IMR-90 (cell line): ENCODE data around the gene MICAL2. TPM values are rescaled to one million over a fixed set of nuclear protein-coding genes. Genes with fewer than 3 reads are reported as not detected.

Experiments
- ATAC-seq: fragments of 200-7000 bp; cut with Tn5 transposase; 2 replicates; pipeline ENCODE4 v1.9.1; 2020; ENCODE audit warnings: low read depth, mild to moderate bottlenecking, moderate library complexity
- BruUV-seq: library from RNA; stranded (reverse); fragments of 400-500 nt; replicated peaks from 2 replicates; lab custom pipeline; 2021; lab: Mats Ljungman, UMichigan
- CTCF ChIA-PET: fragments of 300-600 bp; formaldehyde crosslinking; extraction: SDS; loops from one replicate; lab custom pipeline; 2021; ENCODE audit warnings: antibody characterized with exemption; lab: Yijun Ruan, JAX
- POLR2A ChIA-PET: fragments of 300-600 bp; sonication (Branson Sonifier 250); formaldehyde crosslinking; loops from one replicate; lab custom pipeline; 2022; ENCODE audit warnings: antibody characterized with exemption; ENCODE audit not compliant: unreplicated experiment; lab: Charles Lee
- DNase-seq: peaks from one replicate; pipeline ENCODE4 v3.0.0; 2013
- H2AFZ ChIP-seq: replicated peaks from 2 replicates; pipeline ENCODE3; 2013; ENCODE audit warnings: low read length, mild to moderate bottlenecking; ENCODE audit not compliant: poor library complexity
- H2AK5ac ChIP-seq: 2 replicates; pipeline ENCODE4 v1.6.1; 2013; ENCODE audit warnings: low read depth, low read length, inconsistent platforms
- H2AK9ac ChIP-seq: replicated peaks from 2 replicates; pipeline ENCODE3; 2013; ENCODE audit warnings: mild to moderate bottlenecking, low read depth, low read length, moderate library complexity; ENCODE audit not compliant: poor library complexity
- H2BK120ac ChIP-seq: 2 replicates; pipeline ENCODE4 v1.6.1; 2013; ENCODE audit warnings: low read depth, low read length, inconsistent platforms
- H2BK15ac ChIP-seq: 3 replicates; pipeline ENCODE4 v1.6.1; 2013; ENCODE audit warnings: low read depth, low read length, inconsistent platforms
- H2BK20ac ChIP-seq: 2 replicates; pipeline ENCODE4 v1.6.1; 2013; ENCODE audit warnings: low read depth, mild to moderate bottlenecking, inconsistent platforms, low read length, moderate library complexity
- H2BK5ac ChIP-seq: 2 replicates; pipeline ENCODE4 v1.6.1; 2013; ENCODE audit warnings: mild to moderate bottlenecking, low read depth, low read length, inconsistent platforms; ENCODE audit not compliant: poor library complexity, severe bottlenecking
- H3K14ac ChIP-seq: replicated peaks from 2 replicates; pipeline ENCODE4 v1.6.1; 2013; ENCODE audit warnings: low read depth, low read length, inconsistent platforms
- H3K18ac ChIP-seq: 2 replicates; pipeline ENCODE4 v1.6.1; 2013; ENCODE audit warnings: low read depth, low read length, control low read depth
- H3K23ac ChIP-seq: 2 replicates; pipeline ENCODE4 v1.6.1; 2013; ENCODE audit warnings: low read depth, low read length, inconsistent platforms
- H3K27ac ChIP-seq: 2 replicates; pipeline ENCODE4 v1.5.1; 2013; ENCODE audit warnings: mild to moderate bottlenecking, control low read depth, low read length; ENCODE audit not compliant: insufficient read depth
- H3K27me3 ChIP-seq: 2 replicates; pipeline ENCODE4 v1.6.1; 2013; ENCODE audit warnings: low read length; ENCODE audit not compliant: control insufficient read depth, insufficient read depth
- H3K36me3 ChIP-seq: 2 replicates; pipeline ENCODE4 v1.6.1; 2013; ENCODE audit warnings: low read length, mixed read lengths; ENCODE audit not compliant: control insufficient read depth, insufficient read depth
- H3K4ac ChIP-seq: 2 replicates; pipeline ENCODE4 v1.6.1; 2013; ENCODE audit warnings: low read depth, low read length, inconsistent platforms
- H3K4me1 ChIP-seq: 2 replicates; pipeline ENCODE4 v1.6.1; 2013; ENCODE audit warnings: low read length, mixed read lengths; ENCODE audit not compliant: control insufficient read depth, insufficient read depth
- H3K4me2 ChIP-seq: 2 replicates; pipeline ENCODE4 v1.6.1; 2013; ENCODE audit warnings: low read depth, mild to moderate bottlenecking, control low read depth, low read length, moderate library complexity
- H3K4me3 ChIP-seq: 2 replicates; pipeline ENCODE4 v1.5.1; 2013; ENCODE audit warnings: low read depth, mild to moderate bottlenecking, control low read depth, low read length, moderate library complexity; ENCODE audit not compliant: insufficient read depth
- H3K56ac ChIP-seq: 2 replicates; pipeline ENCODE4 v1.6.1; 2013; ENCODE audit warnings: low read length, inconsistent platforms; ENCODE audit not compliant: insufficient read depth; ENCODE audit errors: extremely low read depth
- H3K79me1 ChIP-seq, 2 experiments: 2 replicates each; pipeline ENCODE4 v1.6.1; 2013; ENCODE audit warnings: low read length in 2 of 2, inconsistent platforms in 1 of 2, low read depth in 1 of 2
- H3K9ac ChIP-seq: 2 replicates; pipeline ENCODE4 v1.6.1; 2013; ENCODE audit warnings: low read depth, low read length, control low read depth
- H3K9me1 ChIP-seq: 2 replicates; pipeline ENCODE4 v1.6.1; 2013; ENCODE audit warnings: low read length, inconsistent platforms; ENCODE audit not compliant: insufficient read depth
- H3K9me3 ChIP-seq: 2 replicates; pipeline ENCODE4 v1.6.1; 2013; ENCODE audit warnings: low read length; ENCODE audit not compliant: control insufficient read depth, insufficient read depth
- H4K20me1 ChIP-seq: 2 replicates; pipeline ENCODE4 v1.6.1; 2013; ENCODE audit warnings: low read length, inconsistent platforms; ENCODE audit not compliant: insufficient read depth
- H4K5ac ChIP-seq: 2 replicates; pipeline ENCODE4 v1.6.1; 2013; ENCODE audit warnings: mild to moderate bottlenecking, low read depth, low read length, control low read depth
- H4K8ac ChIP-seq, 2 experiments: 2 replicates each; pipeline ENCODE4 v1.6.1; 2013; ENCODE audit warnings: low read depth in 2 of 2, low read length in 2 of 2, control low read depth in 1 of 2, inconsistent platforms in 1 of 2
- H4K91ac ChIP-seq: 2 replicates; pipeline ENCODE4 v1.6.1; 2013; ENCODE audit warnings: low read depth, low read length, inconsistent platforms; ENCODE audit not compliant: insufficient read depth
- BHLHE40 ChIP-seq: fragments of 150-350 bp; IDR thresholded peaks from 2 replicates; pipeline ENCODE4 v1.6.1; 2016; ENCODE audit warnings: mild to moderate bottlenecking, low read depth, low read length
- CEBPB ChIP-seq: IDR thresholded peaks from 2 replicates; pipeline ENCODE4 v1.6.1; 2012; ENCODE audit warnings: low read depth, low read length, improper control_type of control experiment
- CHD1 ChIP-seq: IDR thresholded peaks from 2 replicates; pipeline ENCODE4 v1.6.1; 2012; ENCODE audit warnings: low read depth, low read length, improper control_type of control experiment
- CTCF ChIP-seq: conservative IDR thresholded peaks from 2 replicates; pipeline ENCODE4 v1.5.1; 2012; ENCODE audit warnings: mild to moderate bottlenecking, low read depth, low read length, improper control_type of control experiment
- ELK1 ChIP-seq: fragments of 150-350 bp; IDR thresholded peaks from 2 replicates; pipeline ENCODE4 v1.6.1; 2016; ENCODE audit warnings: low read depth, mild to moderate bottlenecking, low read length, moderate library complexity, borderline replicate concordance
- MAFK ChIP-seq: IDR thresholded peaks from 2 replicates; pipeline ENCODE4 v1.6.1; 2012; ENCODE audit warnings: low read depth, low read length, improper control_type of control experiment
- MAZ ChIP-seq: IDR thresholded peaks from 2 replicates; pipeline ENCODE4 v1.6.1; 2012; ENCODE audit warnings: low read depth, mild to moderate bottlenecking, low read length, improper control_type of control experiment, moderate library complexity, borderline replicate concordance
- MXI1 ChIP-seq: IDR thresholded peaks from 2 replicates; pipeline ENCODE4 v1.6.1; 2012; ENCODE audit warnings: low read depth, mild to moderate bottlenecking, low read length, moderate library complexity, borderline replicate concordance
- NFE2L2 ChIP-seq: fragments of 150-350 bp; IDR thresholded peaks from 2 replicates; pipeline ENCODE4 v1.6.1; 2016; ENCODE audit warnings: low read depth, mild to moderate bottlenecking, low read length
- POLR2A ChIP-seq: IDR thresholded peaks from 2 replicates; pipeline ENCODE4 v1.6.1; 2012; ENCODE audit warnings: mild to moderate bottlenecking, low read depth, low read length
- RAD21 ChIP-seq: IDR thresholded peaks from 2 replicates; pipeline ENCODE4 v1.6.1; 2012; ENCODE audit warnings: low read length, improper control_type of control experiment
- RCOR1 ChIP-seq: IDR thresholded peaks from 2 replicates; pipeline ENCODE4 v1.6.1; 2012; ENCODE audit warnings: mild to moderate bottlenecking, low read length, improper control_type of control experiment; ENCODE audit not compliant: insufficient replicate concordance
- RFX5 ChIP-seq: IDR thresholded peaks from 2 replicates; pipeline ENCODE4 v1.8.0; 2012; ENCODE audit warnings: low read depth, mild to moderate bottlenecking, low read length, moderate library complexity
- SMC3 ChIP-seq: fragments of 150-350 bp; IDR thresholded peaks from 2 replicates; pipeline ENCODE4 v1.6.1; 2016; ENCODE audit warnings: low read depth, mild to moderate bottlenecking, antibody characterized with exemption, low read length, moderate library complexity
- USF2 ChIP-seq: fragments of 150-350 bp; IDR thresholded peaks from 2 replicates; pipeline ENCODE4 v1.6.1; 2017; ENCODE audit warnings: mild to moderate bottlenecking, antibody characterized with exemption, low read length, low read depth
- WGBS, 2 experiments: methylation state at CpG; one replicate each; pipeline versions ENCODE4 v1.1.5 to v1.1.7; 2013; ENCODE audit warnings: missing lambda C conversion rate in 2 of 2; ENCODE audit not compliant: insufficient read length in 1 of 2; ENCODE audit errors: extremely low coverage in 2 of 2; 5-methylcytosine and 5-hydroxymethylcytosine counted together
- dilution Hi-C: fragments of 300-500 bp; cut with HindIII; formaldehyde crosslinking; loops from one replicate; pipeline ENCODE4 v1.14.3; 2018; ENCODE audit warnings: low sequenced_read_pairs; ENCODE audit not compliant: unreplicated experiment
- in situ Hi-C: fragments of 300-500 bp; cut with MboI; formaldehyde crosslinking; loops from 3 replicates; pipeline ENCODE4 v1.14.3; 2019; ENCODE audit warnings: low sequenced_read_pairs, inconsistent platforms, mixed read lengths
- intact Hi-C: fragments of 100-400 bp; cut with micrococcal nuclease; formaldehyde crosslinking; loops from 2 replicates; pipeline ENCODE4 v1.10.0; 2022
- polyA plus RNA-seq, 3 experiments: library from polyadenylated mRNA; depleted of rRNA; stranded (reverse); fragments of >200 nt; gene quantifications; 2 replicates each; pipeline ENCODE4 v1.2.3, GENCODE V29; 2012; ENCODE audit warnings: low replicate concordance in 1 of 3
- total RNA-seq: library from RNA; depleted of rRNA; stranded (reverse); fragments of >200 nt; gene quantifications from 2 replicates; pipeline ENCODE4 v1.2.3, GENCODE V29; 2012

MICAL2 gene
- total and polyA plus RNA-seq, 2 of the 4 experiments (the other 2 are of a cell fraction) = 170 to 336 TPM

GRCh38 chr11:12285106-12285505 lies 174.7 kb downstream of the MICAL2 start:
- in situ Hi-C loops (loop anchor here (25.0 kb wide), 1 partner anchor 1248 kb away; no protein-coding TSS in a partner anchor), dilution Hi-C loops (no loop called here), intact Hi-C loops (loop anchor here (5.0 kb wide), 6 partner anchors 92 to 677 kb away; partner anchors contain the start of gene PARVA)
- CTCF ChIA-PET = interaction anchor here (1.7 kb wide), 1 partner anchor 237 kb away, joined by 8 read pairs; no protein-coding TSS in a partner anchor
- Histone ChIP-seq H3K14ac (peak overlapping the region; percentile 89), H3K9ac (peak overlapping the region; percentile 76), H3K9me3 (no peaks in the 10 kb centered on the region), H2AK5ac (0 out of 2 replicates have a peak overlapping the region, but pooled peaks have one; percentile 14), H4K5ac (peak overlapping the region; percentile 93), H3K36me3 (no peaks in the 10 kb centered on the region), H2BK20ac (peak overlapping the region; percentile 77), H4K20me1 (peaks cover 3% of the 10 kb centered on the region; the same call in 1 of the 2 replicates), H2BK15ac (peak overlapping the region; percentile 92; the same call in 2 of the 3 replicates), H3K4me2 (peak overlapping the region; percentile 61), H3K56ac (peak overlapping the region; percentile 97; the same call in 1 of the 2 replicates), H2BK5ac (peak overlapping the region; percentile 100), H2BK120ac (peak overlapping the region; percentile 100), H3K79me1 (peaks cover 23 to 62% of the 10 kb centered on the region in 2 experiments), H2AFZ (no peak overlapping the region), H2AK9ac (peak overlapping the region; percentile 91), H3K27me3 (no peaks in the 10 kb centered on the region), H3K27ac (peak overlapping the region; percentile 99), H3K23ac (peak overlapping the region; percentile 53; the same call in 1 of the 2 replicates), H3K18ac (peak overlapping the region; percentile 85), H4K8ac (peak overlapping the region; percentile 87 to 94; a peak in 3 of 4 replicates), H3K4ac (peak overlapping the region; percentile 100), H3K4me3 (no peak overlapping the region), H4K91ac (peak overlapping the region; percentile 96), H3K9me1 (peaks cover 31% of the 10 kb centered on the region), H3K4me1 (peaks cover 41% of the 10 kb centered on the region)
- WGBS, 2 experiments = 0% methylated on average over 1 of the region's 4 CpGs; no CpG with 5 or more reads in 1 of the 2 experiments
- BruUV-seq = no TSS peak
- POLR2A ChIA-PET = interaction anchor here (1.1 to 1.2 kb wide), 3 partner anchors 34 to 198 kb away, joined by 3 to 8 read pairs (median 4); no protein-coding TSS in a partner anchor
- DNase-seq = peak; percentile 98
- ATAC-seq = peak; percentile 5
- TF ChIP-seq MAFK (peak; percentile 74), POLR2A (0 out of 2 replicates have a peak, but pooled peaks have one; percentile 20), USF2 (no peak), RCOR1 (peak; percentile 31), NFE2L2 (no peak), CEBPB (peak; percentile 77), SMC3 (no peak), MAZ (peak; percentile 67), ELK1 (no peak), MXI1 (no peak), CHD1 (no peak), RFX5 (no peak), RAD21 (no peak), BHLHE40 (no peak), CTCF (no peak)
